ENCODE measurements around the gene TDRD5. TPM values are rescaled to one million over a fixed set of nuclear protein-coding genes. Genes with fewer than 3 reads are reported as not detected.

TDRD5 gene
- total RNA-seq = under 1 TPM in 6 of 9 donors, not detected in 3; 0.17 to 0.74 (median 0.49) TPM
- polyA plus RNA-seq = 1 to 10 TPM in 1 of 3 donors, under 1 TPM in 2; 0.90 to 1.7 (median 0.98) TPM
- long read RNA-seq, donor 1 = 0 reads
- long read RNA-seq, donor 2 = 0 reads
- long read RNA-seq, donor 3 = 0 reads
- long read RNA-seq, donor 4 = 0 reads
- long read RNA-seq, donor 5 = 0 reads
- long read RNA-seq, donor 6 = 0 reads
- long read RNA-seq, donor 7 = 0 reads
- long read RNA-seq, donor 8 = 0 reads
- long read RNA-seq, donor 9 = 0 reads
- long read RNA-seq, donor 10 = 0 reads

- TF ChIP-seq, protein P1, sequence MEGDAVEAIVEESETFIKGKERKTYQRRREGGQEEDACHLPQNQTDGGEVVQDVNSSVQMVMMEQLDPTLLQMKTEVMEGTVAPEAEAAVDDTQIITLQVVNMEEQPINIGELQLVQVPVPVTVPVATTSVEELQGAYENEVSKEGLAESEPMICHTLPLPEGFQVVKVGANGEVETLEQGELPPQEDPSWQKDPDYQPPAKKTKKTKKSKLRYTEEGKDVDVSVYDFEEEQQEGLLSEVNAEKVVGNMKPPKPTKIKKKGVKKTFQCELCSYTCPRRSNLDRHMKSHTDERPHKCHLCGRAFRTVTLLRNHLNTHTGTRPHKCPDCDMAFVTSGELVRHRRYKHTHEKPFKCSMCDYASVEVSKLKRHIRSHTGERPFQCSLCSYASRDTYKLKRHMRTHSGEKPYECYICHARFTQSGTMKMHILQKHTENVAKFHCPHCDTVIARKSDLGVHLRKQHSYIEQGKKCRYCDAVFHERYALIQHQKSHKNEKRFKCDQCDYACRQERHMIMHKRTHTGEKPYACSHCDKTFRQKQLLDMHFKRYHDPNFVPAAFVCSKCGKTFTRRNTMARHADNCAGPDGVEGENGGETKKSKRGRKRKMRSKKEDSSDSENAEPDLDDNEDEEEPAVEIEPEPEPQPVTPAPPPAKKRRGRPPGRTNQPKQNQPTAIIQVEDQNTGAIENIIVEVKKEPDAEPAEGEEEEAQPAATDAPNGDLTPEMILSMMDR (IDR thresholded peaks at IDR 0.05) = no peak
- TF ChIP-seq POLR2A (IDR thresholded peaks at IDR 0.05) = no peak
- no peaks in the 10 kb centered on the region for H3K9me3 ChIP-seq (replicated peaks in 1 of 3)
- peaks cover 0 to 6% of the 10 kb centered on the region in 2 donors for H3K4me1 ChIP-seq (replicated peaks in 1 of 2)
- peak within 1 kb of the TSS in 1 of 4 donors; percentile 10 for H3K4me3 ChIP-seq
- peaks cover 17% of the 10 kb centered on the region for H3K27me3 ChIP-seq
- 12 to 56% (median 26%) methylated on average over 6 to 75 of the region's 75 CpGs for WGBS, 4 donors
- no peak within 1 kb of the TSS for H3K27ac ChIP-seq
- intact Hi-C loops (cut with DNase I) = no loop called here
- H3K36me3 ChIP-seq (replicated peaks in 1 of 2) = no peaks in the 10 kb centered on the region
- DNase-seq = peak; percentile 16 to 60 (median 30)
Measured at GRCh38 chr1:179591592-179592580, at the start of gene TDRD5. Gene TDRD5, plus strand, starts transcription at chr1:179591832. Its CDS starts 784 bp downstream, at chr1:179592616.

DNA sequence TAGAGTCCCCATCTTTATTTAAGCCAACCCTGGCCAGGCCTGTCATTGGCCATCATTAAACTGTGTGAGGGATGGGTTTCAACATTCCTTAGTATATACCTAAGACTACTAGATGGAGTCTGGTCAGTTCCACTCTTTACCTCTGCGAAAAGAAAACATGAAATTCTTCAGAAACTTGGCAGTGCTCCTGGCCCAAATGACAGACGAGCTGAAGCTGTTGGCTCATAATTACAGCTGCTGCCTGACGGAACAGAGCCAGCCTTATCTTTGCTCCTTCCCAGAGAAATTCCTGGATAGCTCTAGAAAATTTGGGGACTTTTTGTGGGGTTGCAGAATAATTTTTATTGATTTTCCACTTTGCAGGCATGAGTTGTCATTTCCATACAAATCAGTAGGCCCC is 46.3 kb upstream of the TDRD5 start:
- Histone ChIP-seq H3K27me3 (no peaks in the 10 kb centered on the region), H3K4me3 (no peak overlapping the region), H3K27ac (no peak overlapping the region), H3K9me3 (replicated peaks in 1 of 3) (no peaks in the 10 kb centered on the region), H3K36me3 (replicated peaks in 1 of 2) (no peaks in the 10 kb centered on the region), H3K4me1 (replicated peaks in 1 of 2) (peaks cover 0 to 10% of the 10 kb centered on the region in 2 donors)
- 23 to 38% (median 36%) methylated on average over 3 of the region's 3 CpGs for whole genome bisulfite sequencing, 4 donors
- intact Hi-C loops (cut with DNase I) = no loop called here
- peak in 6 of 7 donors; percentile 33 to 57 (median 49) for DNase-seq
- TF ChIP-seq, protein P1 (IDR thresholded peaks at IDR 0.05) = no peak

GRCh38 chr1:179547021-179547535 is 44.6 kb upstream of the TDRD5 start:
- intact Hi-C loops (cut with DNase I) = no loop called here
- 77 to 86% (median 78%) methylated on average over 1 to 2 of the region's 2 CpGs for WGBS, 4 donors
- no peak for TF ChIP-seq POLR2A (IDR thresholded peaks at IDR 0.05)
- TF ChIP-seq, protein P1 (IDR thresholded peaks at IDR 0.05) = no peak
- no peaks in the 10 kb centered on the region for H3K27me3 ChIP-seq
- no peak overlapping the region for H3K4me3 ChIP-seq
- H3K36me3 ChIP-seq (replicated peaks in 1 of 2) = no peaks in the 10 kb centered on the region
- H3K27ac ChIP-seq = no peak overlapping the region
- H3K9me3 ChIP-seq (replicated peaks in 1 of 3) = no peaks in the 10 kb centered on the region
- DNase-seq = no peak
- H3K4me1 ChIP-seq (replicated peaks in 1 of 2) = peaks cover 0 to 10% of the 10 kb centered on the region in 2 donors
